Fibroblast of pulmonary artery (primary cell): Measurements from ENCODE around the gene MAP4K5.

Experiments used
- DNase-seq: peaks from one replicate; pipeline ENCODE4 v3.0.0-alpha.2; 2010; ENCODE audit warnings: low read depth
- H3K4me3 ChIP-seq: replicated peaks from 2 replicates; pipeline ENCODE4 v1.5.1; 2011; ENCODE audit warnings: low read depth, mild to moderate bottlenecking, control low read depth, low read length, moderate library complexity
- TF ChIP-seq, protein P1 (sequence below): IDR thresholded peaks from 2 replicates; pipeline ENCODE4 v1.5.1; 2011; ENCODE audit warnings: mild to moderate bottlenecking, control low read depth, low read length, inconsistent platforms; ENCODE audit errors: missing control alignments

The MAP4K5 gene

GRCh38 chr14:50532502-50533240 is at the start of gene MAP4K5:
Gene MAP4K5, minus strand, starts transcription at chr14:50532569. Its CDS starts 520 bp downstream, at chr14:50532049.
- peak; percentile 93 for DNase-seq
- H3K4me3 ChIP-seq = peak within 1 kb of the TSS; percentile 82
- TF ChIP-seq, protein P1, sequence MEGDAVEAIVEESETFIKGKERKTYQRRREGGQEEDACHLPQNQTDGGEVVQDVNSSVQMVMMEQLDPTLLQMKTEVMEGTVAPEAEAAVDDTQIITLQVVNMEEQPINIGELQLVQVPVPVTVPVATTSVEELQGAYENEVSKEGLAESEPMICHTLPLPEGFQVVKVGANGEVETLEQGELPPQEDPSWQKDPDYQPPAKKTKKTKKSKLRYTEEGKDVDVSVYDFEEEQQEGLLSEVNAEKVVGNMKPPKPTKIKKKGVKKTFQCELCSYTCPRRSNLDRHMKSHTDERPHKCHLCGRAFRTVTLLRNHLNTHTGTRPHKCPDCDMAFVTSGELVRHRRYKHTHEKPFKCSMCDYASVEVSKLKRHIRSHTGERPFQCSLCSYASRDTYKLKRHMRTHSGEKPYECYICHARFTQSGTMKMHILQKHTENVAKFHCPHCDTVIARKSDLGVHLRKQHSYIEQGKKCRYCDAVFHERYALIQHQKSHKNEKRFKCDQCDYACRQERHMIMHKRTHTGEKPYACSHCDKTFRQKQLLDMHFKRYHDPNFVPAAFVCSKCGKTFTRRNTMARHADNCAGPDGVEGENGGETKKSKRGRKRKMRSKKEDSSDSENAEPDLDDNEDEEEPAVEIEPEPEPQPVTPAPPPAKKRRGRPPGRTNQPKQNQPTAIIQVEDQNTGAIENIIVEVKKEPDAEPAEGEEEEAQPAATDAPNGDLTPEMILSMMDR = peak; percentile 69

- H3K4me3 ChIP-seq = no peak overlapping the region
- TF ChIP-seq, protein P1 = no peak
- DNase-seq = no peak
Observed at GRCh38 chr14:50578433-50578832, 46.1 kb upstream of the MAP4K5 start.

DNA sequence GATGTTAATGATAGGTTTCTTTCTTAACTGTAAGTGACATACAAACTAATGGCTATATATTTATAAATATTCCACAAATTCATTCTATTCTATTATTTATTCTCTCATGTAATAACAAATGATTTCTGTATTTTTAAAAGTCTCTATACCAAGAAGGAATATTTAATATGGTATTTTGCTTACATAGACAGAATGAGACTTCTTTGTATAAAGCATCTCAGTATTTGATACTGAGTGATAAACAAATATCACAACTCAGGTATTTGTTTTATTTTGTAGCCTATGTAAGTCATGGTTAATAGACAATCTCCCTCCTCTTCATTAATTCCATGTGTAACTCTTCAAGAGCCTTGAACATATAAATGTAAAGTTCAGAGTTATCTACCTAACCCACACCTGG is 45.6 kb upstream of the MAP4K5 start:
- no peak overlapping the region for H3K4me3 ChIP-seq
- DNase-seq = no peak
- TF ChIP-seq, protein P1 = no peak

DNA sequence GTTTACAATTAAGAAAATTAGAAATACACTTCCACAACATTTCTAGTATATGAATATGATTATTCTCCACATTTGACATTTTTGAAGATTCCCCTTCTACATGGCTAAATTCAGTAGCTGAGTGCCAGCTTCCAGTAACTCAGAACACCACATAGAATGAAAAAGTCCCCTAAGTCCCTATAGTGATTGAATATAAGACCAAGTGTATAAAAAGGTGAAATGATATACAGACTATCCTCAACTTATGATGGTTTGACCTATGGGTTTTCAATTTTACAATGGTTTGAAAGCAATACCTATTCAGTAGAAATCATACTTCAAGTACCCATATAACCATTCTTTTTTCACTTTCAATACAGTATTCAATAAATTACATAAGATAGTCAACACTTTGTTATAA is 43.4 kb upstream of the MAP4K5 start:
- no peak for DNase-seq
- no peak overlapping the region for H3K4me3 ChIP-seq
- TF ChIP-seq, protein P1 = no peak

- TF ChIP-seq, protein P1 = no peak
- no peak for DNase-seq
- H3K4me3 ChIP-seq = no peak overlapping the region
Observed at GRCh38 chr14:50573862-50574261, 41.5 kb upstream of the MAP4K5 start.

DNA sequence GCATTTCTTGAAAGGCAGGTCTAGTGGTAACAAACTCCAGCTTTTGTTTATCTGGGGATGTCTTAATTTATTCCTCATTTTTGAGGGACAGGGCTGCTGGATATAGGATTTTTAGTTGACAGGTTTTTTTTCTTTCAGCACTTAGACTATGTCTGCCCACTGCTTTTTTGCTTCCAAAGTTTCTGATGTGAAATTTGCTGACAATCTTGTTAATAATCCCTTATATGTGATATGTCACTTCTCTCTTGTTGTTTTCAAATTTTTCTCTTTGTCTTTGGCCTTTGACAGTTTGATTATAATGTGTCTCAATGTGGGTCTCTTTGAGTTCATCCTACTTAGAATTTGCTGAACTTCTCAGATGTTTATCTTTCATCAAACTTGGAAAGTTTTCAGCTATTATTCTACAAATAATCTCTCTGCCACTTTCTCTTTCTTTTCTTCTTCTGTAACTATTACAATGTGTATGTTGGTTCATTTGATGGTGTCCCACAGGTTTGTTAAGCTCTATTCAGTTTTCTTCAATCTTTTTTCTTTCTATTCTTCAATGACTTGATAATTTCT is 37.4 kb upstream of the MAP4K5 start:
- DNase-seq = no peak
- H3K4me3 ChIP-seq = no peak overlapping the region
- TF ChIP-seq, protein P1 = no peak
